Neural progenitor cell (in vitro differentiated cells): Measurements from ENCODE around the gene TNFSF13. TPM values are rescaled to one million over a fixed set of nuclear protein-coding genes. Genes with fewer than 3 reads are reported as not detected.

ENCODE experiments used
- DNase-seq: peaks from one replicate; pipeline ENCODE4 v3.0.0-alpha.2; 2016; ENCODE audit warnings: low spot score
- H2AFZ ChIP-seq: fragments of 200-600 bp; sonication (generic); replicated peaks from 2 replicates; pipeline ENCODE4 v1.6.1; 2016; ENCODE audit warnings: antibody characterized with exemption
- H3F3A ChIP-seq: fragments of 200-600 bp; sonication (generic); 2 replicates; pipeline ENCODE4 v1.6.1; 2016; ENCODE audit warnings: antibody characterized with exemption, low read depth
- H3K27ac ChIP-seq: fragments of 200-600 bp; sonication (generic); 2 replicates; pipeline ENCODE4 v1.5.1; 2016; ENCODE audit warnings: mild to moderate bottlenecking
- H3K27me3 ChIP-seq: fragments of 200-600 bp; sonication (generic); 2 replicates; pipeline ENCODE4 v1.6.1; 2016; ENCODE audit warnings: mild to moderate bottlenecking, moderate library complexity
- H3K36me3 ChIP-seq: fragments of 200-600 bp; sonication (generic); 2 replicates; pipeline ENCODE4 v1.5.1; 2016
- H3K4me1 ChIP-seq: fragments of 200-600 bp; sonication (generic); 2 replicates; pipeline ENCODE4 v1.6.1; 2016; ENCODE audit warnings: mixed run types
- H3K4me2 ChIP-seq: fragments of 200-600 bp; sonication (generic); 2 replicates; pipeline ENCODE4 v1.6.1; 2016
- H3K4me3 ChIP-seq: fragments of 200-600 bp; sonication (generic); 2 replicates; pipeline ENCODE4 v1.5.1; 2016
- H3K79me2 ChIP-seq: fragments of 200-600 bp; sonication (generic); 2 replicates; pipeline ENCODE4 v1.6.1; 2016; ENCODE audit warnings: low read depth
- H3K9ac ChIP-seq: fragments of 200-600 bp; sonication (generic); 2 replicates; pipeline ENCODE4 v1.6.1; 2016
- H3K9me3 ChIP-seq: fragments of 200-600 bp; sonication (generic); 2 replicates; pipeline ENCODE4 v1.5.1; 2016; ENCODE audit warnings: low read depth
- H4K20me1 ChIP-seq: fragments of 200-600 bp; sonication (generic); 2 replicates; pipeline ENCODE4 v1.6.1; 2016; ENCODE audit warnings: low read depth
- H3K27ac Mint-ChIP-seq: 3 replicates; pipeline ENCODE4 v1.8.0; 2021; ENCODE audit warnings: mixed read lengths
- H3K27me3 Mint-ChIP-seq: 2 replicates; pipeline ENCODE4 v1.8.0; 2022; ENCODE audit warnings: low read depth, mild to moderate bottlenecking, inconsistent platforms, moderate library complexity, mixed read lengths; ENCODE audit not compliant: insufficient read depth
- H3K36me3 Mint-ChIP-seq: 3 replicates; pipeline ENCODE4 v1.8.0; 2021; ENCODE audit warnings: mixed read lengths
- H3K4me1 Mint-ChIP-seq: 3 replicates; pipeline ENCODE4 v1.8.0; 2021; ENCODE audit warnings: mixed read lengths
- H3K4me3 Mint-ChIP-seq: 3 replicates; pipeline ENCODE4 v1.8.0; 2021; ENCODE audit warnings: mild to moderate bottlenecking, moderate library complexity, mixed read lengths
- H3K9me3 Mint-ChIP-seq: 3 replicates; pipeline ENCODE4 v1.8.0; 2020; ENCODE audit warnings: mixed read lengths
- CTCF ChIP-seq: fragments of 200-600 bp; sonication (generic); IDR thresholded peaks from 2 replicates; pipeline ENCODE4 v1.5.1; 2017; ENCODE audit warnings: antibody characterized with exemption, mild to moderate bottlenecking
- EZH2 ChIP-seq: fragments of 200-600 bp; sonication (generic); IDR thresholded peaks from 2 replicates; pipeline ENCODE4 v1.6.1; 2017; ENCODE audit warnings: antibody characterized with exemption, mild to moderate bottlenecking, moderate library complexity
- EZH2phosphoT487 ChIP-seq: fragments of 200-600 bp; sonication (generic); IDR thresholded peaks from 2 replicates; pipeline ENCODE4 v1.6.1; 2017; ENCODE audit warnings: antibody characterized with exemption
- total RNA-seq: library from RNA; depleted of rRNA; stranded (reverse); fragments of >200 nt; gene quantifications from 2 replicates; pipeline ENCODE4 v1.2.3, GENCODE V29; 2015; ENCODE audit warnings: low replicate concordance

TNFSF13 gene
- total RNA-seq, 1 donor from 2014 or later: not detected

- Histone ChIP-seq H3K27ac (no peak overlapping the region), H3K9me3 (no peaks in the 10 kb centered on the region), H3K4me2 (no peak overlapping the region), H2AFZ (no peak overlapping the region), H3K36me3 (no peaks in the 10 kb centered on the region), H3K27me3 (no peaks in the 10 kb centered on the region), H3K4me3 (no peak overlapping the region), H3K79me2 (peaks cover 41% of the 10 kb centered on the region), H3K4me1 (peaks cover 40% of the 10 kb centered on the region), H3F3A (peaks cover 53% of the 10 kb centered on the region), H3K9ac (no peak overlapping the region), H4K20me1 (peaks cover 5% of the 10 kb centered on the region)
- no peak overlapping the region for H3K27ac Mint-ChIP-seq
- DNase-seq: no peak
- H3K27me3 Mint-ChIP-seq: peaks cover 17% of the 10 kb centered on the region
- H3K9me3 Mint-ChIP-seq: no peaks in the 10 kb centered on the region
- H3K36me3 Mint-ChIP-seq: peaks cover 20% of the 10 kb centered on the region
- peaks cover 32% of the 10 kb centered on the region for H3K4me1 Mint-ChIP-seq
- H3K4me3 Mint-ChIP-seq: no peak overlapping the region
- no peak for TF ChIP-seq EZH2
- TF ChIP-seq CTCF: peak; percentile 16
- TF ChIP-seq EZH2phosphoT487: no peak
Measured at GRCh38 chr17:7586673-7587419, 28.3 kb downstream of the TNFSF13 start.

- no peaks in the 10 kb centered on the region for H3K36me3 ChIP-seq
- Mint-ChIP-seq H3K27ac (no peak overlapping the region), H3K36me3 (peaks cover 20% of the 10 kb centered on the region), H3K27me3 (peaks cover 17% of the 10 kb centered on the region), H3K4me3 (no peak overlapping the region), H3K4me1 (peaks cover 25% of the 10 kb centered on the region), H3K9me3 (no peaks in the 10 kb centered on the region)
- H4K20me1 ChIP-seq: peaks cover 5% of the 10 kb centered on the region
- TF ChIP-seq EZH2 (no peak), CTCF (no peak), EZH2phosphoT487 (no peak)
- H3K9ac ChIP-seq: no peak overlapping the region
- H3K4me1 ChIP-seq: peaks cover 44% of the 10 kb centered on the region
- no peak overlapping the region for H2AFZ ChIP-seq
- no peaks in the 10 kb centered on the region for H3K27me3 ChIP-seq
- peaks cover 35% of the 10 kb centered on the region for H3K79me2 ChIP-seq
- H3F3A ChIP-seq: peaks cover 54% of the 10 kb centered on the region
- H3K4me3 ChIP-seq: no peak overlapping the region
- no peaks in the 10 kb centered on the region for H3K9me3 ChIP-seq
- DNase-seq: no peak
- H3K27ac ChIP-seq: no peak overlapping the region
- H3K4me2 ChIP-seq: no peak overlapping the region
Measured at GRCh38 chr17:7587420-7588151, 29.0 kb downstream of the TNFSF13 start.

- DNase-seq: no peak
- H3K27me3 Mint-ChIP-seq: peaks cover 15% of the 10 kb centered on the region
- H3K4me2 ChIP-seq: peak overlapping the region; percentile 70
- peak overlapping the region; percentile 35 for H3K4me3 ChIP-seq
- H3K79me2 ChIP-seq: peaks cover 28% of the 10 kb centered on the region
- H3K9ac ChIP-seq: no peak overlapping the region
- H3K4me3 Mint-ChIP-seq: no peak overlapping the region
- H3K36me3 ChIP-seq: peaks cover 3% of the 10 kb centered on the region
- H3K27me3 ChIP-seq: no peaks in the 10 kb centered on the region
- no peaks in the 10 kb centered on the region for H3K9me3 Mint-ChIP-seq
- H4K20me1 ChIP-seq: peaks cover 5% of the 10 kb centered on the region
- H3K9me3 ChIP-seq: no peaks in the 10 kb centered on the region
- no peak overlapping the region for H3K27ac ChIP-seq
- H3K27ac Mint-ChIP-seq: no peak overlapping the region
- H2AFZ ChIP-seq: no peak overlapping the region
- no peak for TF ChIP-seq EZH2
- TF ChIP-seq EZH2phosphoT487: no peak
- TF ChIP-seq CTCF: no peak
- H3K4me1 Mint-ChIP-seq: peaks cover 20% of the 10 kb centered on the region
- peaks cover 54% of the 10 kb centered on the region for H3F3A ChIP-seq
- peaks cover 26% of the 10 kb centered on the region for H3K36me3 Mint-ChIP-seq
- peaks cover 43% of the 10 kb centered on the region for H3K4me1 ChIP-seq
Measured at GRCh38 chr17:7588553-7589203, 30.1 kb downstream of the TNFSF13 start.
